Ovary (tissue), 9 donors: ENCODE measurements around the gene PPP1R14C. TPM values are rescaled to one million over a fixed set of nuclear protein-coding genes. Genes with fewer than 3 reads are reported as not detected.

Experiments
- DNase-seq, 5 donors: peaks; one replicate each; pipeline ENCODE4 v3.0.0-alpha.2; 2019 to 2020
- H3K27ac ChIP-seq, 2 donors: fragments of 200-600 bp; one replicate each; pipeline versions ENCODE4 v1.5.1 to v1.8.0; 2019 to 2022
- H3K27me3 ChIP-seq: fragments of 200-600 bp; one replicate; pipeline ENCODE4 v1.8.0; 2022
- H3K36me3 ChIP-seq: fragments of 200-600 bp; sonication (generic); one replicate; pipeline ENCODE4 v1.5.1; 2019
- H3K4me1 ChIP-seq: one replicate; pipeline ENCODE4 v1.8.1; 2013; ENCODE audit warnings: mild to moderate bottlenecking, moderate library complexity; ENCODE audit not compliant: insufficient read depth
- H3K4me3 ChIP-seq: fragments of 200-600 bp; sonication (generic); one replicate; pipeline ENCODE4 v1.5.1; 2017
- H3K9me3 ChIP-seq, 2 donors: fragments of 200-600 bp in 1 of 2; sonication (generic) in 1 of 2; one replicate each; pipeline versions ENCODE4 v1.5.1 to v1.8.1; 2013 to 2019; ENCODE audit warnings: mild to moderate bottlenecking in 1 of 2, moderate library complexity in 1 of 2
- EP300 ChIP-seq: sonication (generic); formaldehyde crosslinking; IDR thresholded peaks from one replicate; pipeline ENCODE4 v1.6.1; 2017; ENCODE audit warnings: antibody characterized with exemption
- POLR2A ChIP-seq: fragments of 450-650 bp; IDR thresholded peaks from one replicate; pipeline ENCODE4 v1.6.1; 2017; ENCODE audit warnings: antibody characterized with exemption, mild to moderate bottlenecking, moderate library complexity
- WGBS, 3 donors: extraction: QIAGEN DNeasy Blood & Tissue Kit in 1 of 3; methylation state at CpG; one replicate each; pipeline versions ENCODE4 v1.1.5 to v1.1.7; 2013 to 2017; 5-methylcytosine and 5-hydroxymethylcytosine counted together
- intact Hi-C, 4 donors: fragments of 100-400 bp; cut with DNase I; formaldehyde crosslinking; loops; one replicate each; pipeline versions ENCODE4 v1.11.0 to v1.15.1; 2022 to 2023
- polyA plus RNA-seq, 2 donors: library from polyadenylated mRNA; stranded (reverse); fragments of 200-250 nt in 1 of 2; fragments of 350-450 nt in 1 of 2; fragmentation: Illumina TruSeq in 1 of 2; extraction: RNeasy Lipid Tissue Mini Kit (QIAGEN cat#74804) in 1 of 2; gene quantifications; one replicate each; pipeline ENCODE4 v1.2.3, GENCODE V29; 2013 to 2014
- total RNA-seq, 7 donors: library from RNA; depleted of rRNA in 2 of 7; stranded (reverse); fragments of >200 nt in 2 of 7; fragmentation: NEBNext Ultra II Directional in 3 of 7; extraction: Animal tissue kit (Norgen Biotek cat#: 25700) in 3 of 7; gene quantifications; one replicate each; pipeline versions ENCODE4 v1.1.0 to v1.2.4, GENCODE V29; 2016 to 2023
- TF ChIP-seq, protein P1 (sequence below), 3 donors: fragments of 450-650 bp in 2 of 3; fragments of 200-600 bp in 1 of 3; IDR thresholded peaks; one replicate each; pipeline versions ENCODE4 v1.5.1 to v1.8.0; 2016 to 2022; ENCODE audit warnings: antibody characterized with exemption in 3 of 3, mild to moderate bottlenecking in 1 of 3
- donor health status: DM: no; HTN: no; CAD: no; lungs with moderate emphysema.
- donor health status: DM: no; HTN: no; CAD: no.
- donor health status: Bipolar disorder and iron deficiency.
- donor health status: DM: yes; HTN: yes; CAD: no.
- donor health status: DM: no; HTN: no; CAD: no.
- donor health status: DM: yes; HTN: yes; CAD: no.

PPP1R14C gene
- total and polyA plus RNA-seq, 9 donors = 0.12 to 8.6 (median 0.40) TPM; not detected in 2

DNA sequence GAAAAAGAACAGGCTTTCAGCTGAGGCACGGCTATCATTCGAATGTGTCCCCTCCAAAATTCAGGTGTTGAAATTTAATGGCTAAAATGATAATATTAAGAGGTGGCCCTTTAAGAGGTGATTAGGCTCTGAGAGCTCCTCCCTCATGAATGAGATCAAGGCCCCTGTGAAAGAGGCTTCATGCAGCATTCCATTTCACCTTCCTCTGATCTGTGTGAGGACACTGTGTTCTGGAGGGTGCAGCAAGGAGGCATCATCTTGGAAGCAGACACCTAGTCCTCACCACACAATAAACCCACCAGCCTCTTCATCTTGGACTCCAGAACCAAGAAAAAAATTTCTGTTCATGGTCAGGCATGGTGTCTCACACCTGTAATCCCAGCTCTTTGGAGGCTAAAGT lies 56.4 kb downstream of the PPP1R14C start:
- TF ChIP-seq, protein P1, sequence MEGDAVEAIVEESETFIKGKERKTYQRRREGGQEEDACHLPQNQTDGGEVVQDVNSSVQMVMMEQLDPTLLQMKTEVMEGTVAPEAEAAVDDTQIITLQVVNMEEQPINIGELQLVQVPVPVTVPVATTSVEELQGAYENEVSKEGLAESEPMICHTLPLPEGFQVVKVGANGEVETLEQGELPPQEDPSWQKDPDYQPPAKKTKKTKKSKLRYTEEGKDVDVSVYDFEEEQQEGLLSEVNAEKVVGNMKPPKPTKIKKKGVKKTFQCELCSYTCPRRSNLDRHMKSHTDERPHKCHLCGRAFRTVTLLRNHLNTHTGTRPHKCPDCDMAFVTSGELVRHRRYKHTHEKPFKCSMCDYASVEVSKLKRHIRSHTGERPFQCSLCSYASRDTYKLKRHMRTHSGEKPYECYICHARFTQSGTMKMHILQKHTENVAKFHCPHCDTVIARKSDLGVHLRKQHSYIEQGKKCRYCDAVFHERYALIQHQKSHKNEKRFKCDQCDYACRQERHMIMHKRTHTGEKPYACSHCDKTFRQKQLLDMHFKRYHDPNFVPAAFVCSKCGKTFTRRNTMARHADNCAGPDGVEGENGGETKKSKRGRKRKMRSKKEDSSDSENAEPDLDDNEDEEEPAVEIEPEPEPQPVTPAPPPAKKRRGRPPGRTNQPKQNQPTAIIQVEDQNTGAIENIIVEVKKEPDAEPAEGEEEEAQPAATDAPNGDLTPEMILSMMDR (IDR thresholded peaks at IDR 0.05) = no peak
- TF ChIP-seq POLR2A (no peak), EP300 (no peak)
- no peak for DNase-seq
- Histone ChIP-seq H3K9me3 (no peaks in the 10 kb centered on the region), H3K27ac (no peak overlapping the region), H3K27me3 (no peaks in the 10 kb centered on the region), H3K4me3 (no peak overlapping the region), H3K4me1 (peaks cover 2% of the 10 kb centered on the region), H3K36me3 (no peaks in the 10 kb centered on the region)
- 90 to 93% (median 92%) methylated on average over 2 of the region's 2 CpGs for WGBS, 3 donors
- intact Hi-C loops = no loop called here

DNA sequence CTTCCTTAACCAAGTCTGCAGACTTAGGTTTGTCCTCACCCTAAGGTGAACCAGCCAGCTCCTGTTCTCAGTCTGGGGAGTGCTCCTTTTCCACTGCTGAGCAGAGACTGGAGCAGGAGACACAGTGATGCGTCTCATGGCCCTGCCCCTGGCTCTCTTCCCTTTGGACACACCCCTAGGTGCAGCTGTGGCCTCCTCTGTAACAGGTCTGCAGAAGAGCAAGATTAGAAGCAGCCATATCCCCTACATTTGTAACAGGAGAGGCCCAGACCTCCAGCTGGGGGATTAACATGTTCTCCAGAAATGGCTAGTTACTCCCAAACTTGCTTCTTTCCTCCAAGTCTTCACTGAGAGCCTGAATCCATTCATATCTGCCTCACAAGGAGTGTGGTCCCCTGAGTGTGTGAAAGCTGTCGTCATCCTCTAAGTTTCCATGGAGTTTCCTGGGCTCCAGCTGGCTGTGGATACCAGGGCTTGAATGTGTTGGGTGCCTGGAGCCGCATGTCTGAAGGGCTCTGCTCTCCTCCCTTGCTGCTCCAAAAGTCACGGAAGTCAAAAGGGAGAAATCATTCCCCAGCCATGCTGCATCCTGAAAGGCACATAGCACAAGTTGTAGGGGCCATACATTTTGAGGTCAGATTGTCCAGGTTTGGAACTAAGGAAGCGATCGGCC lies 57.7 kb downstream of the PPP1R14C start:
- Histone ChIP-seq H3K27ac (no peak overlapping the region), H3K9me3 (no peaks in the 10 kb centered on the region), H3K4me1 (peaks cover 2% of the 10 kb centered on the region), H3K27me3 (no peaks in the 10 kb centered on the region), H3K4me3 (no peak overlapping the region), H3K36me3 (no peaks in the 10 kb centered on the region)
- 83 to 87% (median 85%) methylated on average over 6 of the region's 6 CpGs for WGBS, 3 donors
- no peak for DNase-seq
- TF ChIP-seq POLR2A (no peak), EP300 (no peak)
- TF ChIP-seq, protein P1 (IDR thresholded peaks at IDR 0.05) = no peak
- intact Hi-C loops = no loop called here

DNA sequence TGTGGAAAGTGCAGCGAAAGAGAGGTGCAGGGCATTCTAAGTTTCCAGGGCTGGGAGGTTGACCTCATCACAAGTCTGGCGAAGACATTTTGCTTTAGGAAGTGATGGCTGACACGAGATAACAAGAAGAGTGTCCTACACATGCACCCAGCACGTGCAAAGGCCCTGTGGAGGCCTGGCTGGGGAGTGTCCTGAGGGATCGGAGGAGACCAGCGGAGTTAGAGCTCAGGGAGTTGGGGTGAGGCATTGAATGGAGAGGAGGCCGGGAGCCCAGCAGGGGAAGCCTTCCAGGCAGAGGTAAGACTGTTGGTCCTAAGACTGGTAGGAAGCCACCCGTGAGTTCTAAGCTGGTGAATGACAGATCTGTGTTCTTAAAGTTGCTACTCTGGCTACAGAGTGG lies 58.4 kb downstream of the PPP1R14C start:
- TF ChIP-seq, protein P1 (IDR thresholded peaks at IDR 0.05) = no peak
- TF ChIP-seq POLR2A (no peak), EP300 (no peak)
- intact Hi-C loops = no loop called here
- Histone ChIP-seq H3K36me3 (no peaks in the 10 kb centered on the region), H3K4me1 (no peaks in the 10 kb centered on the region), H3K9me3 (no peaks in the 10 kb centered on the region), H3K4me3 (no peak overlapping the region), H3K27me3 (no peaks in the 10 kb centered on the region), H3K27ac (no peak overlapping the region)
- DNase-seq = no peak
- 94 to 95% (median 95%) methylated on average over 8 of the region's 8 CpGs for WGBS, 3 donors

DNA sequence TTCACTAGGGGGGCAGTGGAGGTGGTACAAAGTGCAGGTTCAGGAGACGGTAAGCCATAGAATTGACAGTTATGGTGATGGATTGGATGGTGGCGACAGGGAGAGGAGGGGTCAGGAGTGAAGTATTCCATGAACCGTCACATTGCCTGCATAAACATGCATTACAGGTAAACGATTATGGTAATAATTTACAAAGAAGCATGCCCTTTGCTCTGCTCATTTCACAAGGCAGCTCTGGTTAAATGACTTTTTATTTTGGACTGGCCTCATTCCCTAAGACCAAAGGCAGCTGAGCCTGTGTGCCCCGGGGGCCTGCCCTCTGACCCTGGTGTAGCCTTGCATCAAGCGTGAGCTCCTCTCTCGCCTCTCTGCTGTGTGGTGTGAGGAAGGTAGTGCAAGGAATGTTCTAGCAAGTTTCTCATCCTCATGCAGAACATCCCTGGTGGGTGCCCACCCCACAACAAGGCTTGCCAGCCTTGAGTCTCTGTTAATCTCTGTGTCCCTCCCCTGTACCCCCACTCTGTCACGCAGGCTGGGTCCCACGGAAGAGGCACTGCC lies 59.0 kb downstream of the PPP1R14C start:
- intact Hi-C loops = no loop called here
- Histone ChIP-seq H3K4me1 (no peaks in the 10 kb centered on the region), H3K27ac (no peak overlapping the region), H3K36me3 (no peaks in the 10 kb centered on the region), H3K27me3 (no peaks in the 10 kb centered on the region), H3K4me3 (no peak overlapping the region), H3K9me3 (no peaks in the 10 kb centered on the region)
- DNase-seq = no peak
- WGBS, 3 donors = 82 to 87% (median 84%) methylated on average over 9 of the region's 9 CpGs
- TF ChIP-seq EP300 (no peak), POLR2A (no peak)
- TF ChIP-seq, protein P1 (IDR thresholded peaks at IDR 0.05) = no peak
